ENCODE results near the gene TMEM109. TPM values are rescaled to one million over a fixed set of nuclear protein-coding genes. Genes with fewer than 3 reads are reported as not detected.

TMEM109 gene
- total and polyA plus RNA-seq, 2 of the 13 experiments (the other 11 are each of a cell fraction or from before 2014, with no cell fraction given): 7.7 to 18.0 TPM

- Histone ChIP-seq H3K79me2 (ENCODE audit: insufficient read depth, low read length) (no peaks in the 10 kb centered on the region), H3K4me1 (ENCODE audit: insufficient read depth, low read length) (peaks cover 10% of the 10 kb centered on the region), H3K9me3 (ENCODE audit: low read length) (no peaks in the 10 kb centered on the region), H2AFZ (ENCODE audit: low read length) (no peak overlapping the region), H3K36me3 (replicated peaks in 1 of 2; ENCODE audit: control insufficient read depth in 1 of 2, insufficient read depth in 2 of 2, low read length in 2 of 2) (peaks cover 2 to 3% of the 10 kb centered on the region in 2 experiments; a peak in 3 of 5 replicates), H3K4me2 (ENCODE audit: low read depth, low read length) (no peak overlapping the region), H3K27me3 (ENCODE audit: control insufficient read depth in 1 of 2, insufficient read depth in 2 of 2, low read length in 2 of 2) (no peaks in the 10 kb centered on the region), H3K9ac (ENCODE audit: insufficient read depth, low read depth, low read length) (no peak overlapping the region), H3K27ac (ENCODE audit: extremely low read length, insufficient read depth, low read length) (no peak overlapping the region), H3K4me3 (replicated peaks in 1 of 3; ENCODE audit: insufficient read depth in 1 of 3, low read depth in 2 of 3, low read length in 3 of 3) (no peak overlapping the region), H4K20me1 (ENCODE audit: insufficient read depth, low read length) (no peaks in the 10 kb centered on the region)
- WGBS (ENCODE audit: low lambda C conversion rate): 96% methylated on average over 35 of the region's 37 CpGs
- FAIRE-seq (no peak), DNase-seq (ENCODE audit: low spot score) (no peak), ATAC-seq (no peak)
- no TSS peak for BruUV-seq (replicated peaks)
- ChIA-PET CTCF (ENCODE audit: low intra/inter-chr PET ratio, low total read pairs) (no interaction called here), POLR2A (no interaction called here)
- in situ Hi-C loops (cut with HindIII; ENCODE audit: extremely low pct_ligation_motif_present, low pct_unique_long_range_greater_than_20kb): no loop called here
- TF ChIP-seq SRSF9 (IDR thresholded peaks at IDR 0.05; ENCODE audit: borderline replicate concordance, insufficient read depth, low read depth, low read length, poor library complexity, severe bottlenecking) (no peak), MZF1 (CRISPR knock-in tag; IDR thresholded peaks at IDR 0.05; ENCODE audit: borderline replicate concordance) (no peak), SYNCRIP (IDR thresholded peaks at IDR 0.05; ENCODE audit: insufficient read depth, low read depth, low read length) (no peak), NR0B2 (CRISPR knock-in tag; IDR thresholded peaks at IDR 0.05) (no peak), FOXJ3 (CRISPR knock-in tag; IDR thresholded peaks at IDR 0.05; ENCODE audit: borderline replicate concordance) (no peak), ZBTB25 (CRISPR knock-in tag; IDR thresholded peaks at IDR 0.05) (no peak), CSRNP2 (CRISPR knock-in tag; conservative IDR thresholded peaks at IDR 0.05; ENCODE audit: low read depth) (no peak), REPIN1 (CRISPR knock-in tag; IDR thresholded peaks at IDR 0.05; ENCODE audit: borderline replicate concordance, low read depth) (no peak)
- intact Hi-C loops (cut with micrococcal nuclease; ENCODE audit: unreplicated experiment): no loop called here
Observed at GRCh38 chr11:60933416-60934123, 19.6 kb downstream of the TMEM109 start.
